Activated CD4-positive, CD25-positive, alpha-beta regulatory T cell treated with anti-CD3 and anti-CD28 coated beads, Interleukin-2, amount 50 U/mL, for 72 hours (primary cell): ENCODE measurements around the gene PGAP6.
A peak's percentile ranks its signal among the peaks of the same experiment; 100 is the strongest.
"Not testable (repeated sequence)": the region's sequence is repeated elsewhere in the genome, so short reads cannot be mapped to it uniquely, and the experiment has no call there.

Source experiments
- DNase-seq: peaks from one replicate; pipeline ENCODE4 v3.0.0; 2021

PGAP6 gene, protein sequence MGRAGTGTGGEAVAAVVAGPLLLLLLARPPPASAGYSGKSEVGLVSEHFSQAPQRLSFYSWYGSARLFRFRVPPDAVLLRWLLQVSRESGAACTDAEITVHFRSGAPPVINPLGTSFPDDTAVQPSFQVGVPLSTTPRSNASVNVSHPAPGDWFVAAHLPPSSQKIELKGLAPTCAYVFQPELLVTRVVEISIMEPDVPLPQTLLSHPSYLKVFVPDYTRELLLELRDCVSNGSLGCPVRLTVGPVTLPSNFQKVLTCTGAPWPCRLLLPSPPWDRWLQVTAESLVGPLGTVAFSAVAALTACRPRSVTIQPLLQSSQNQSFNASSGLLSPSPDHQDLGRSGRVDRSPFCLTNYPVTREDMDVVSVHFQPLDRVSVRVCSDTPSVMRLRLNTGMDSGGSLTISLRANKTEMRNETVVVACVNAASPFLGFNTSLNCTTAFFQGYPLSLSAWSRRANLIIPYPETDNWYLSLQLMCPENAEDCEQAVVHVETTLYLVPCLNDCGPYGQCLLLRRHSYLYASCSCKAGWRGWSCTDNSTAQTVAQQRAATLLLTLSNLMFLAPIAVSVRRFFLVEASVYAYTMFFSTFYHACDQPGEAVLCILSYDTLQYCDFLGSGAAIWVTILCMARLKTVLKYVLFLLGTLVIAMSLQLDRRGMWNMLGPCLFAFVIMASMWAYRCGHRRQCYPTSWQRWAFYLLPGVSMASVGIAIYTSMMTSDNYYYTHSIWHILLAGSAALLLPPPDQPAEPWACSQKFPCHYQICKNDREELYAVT

DNA sequence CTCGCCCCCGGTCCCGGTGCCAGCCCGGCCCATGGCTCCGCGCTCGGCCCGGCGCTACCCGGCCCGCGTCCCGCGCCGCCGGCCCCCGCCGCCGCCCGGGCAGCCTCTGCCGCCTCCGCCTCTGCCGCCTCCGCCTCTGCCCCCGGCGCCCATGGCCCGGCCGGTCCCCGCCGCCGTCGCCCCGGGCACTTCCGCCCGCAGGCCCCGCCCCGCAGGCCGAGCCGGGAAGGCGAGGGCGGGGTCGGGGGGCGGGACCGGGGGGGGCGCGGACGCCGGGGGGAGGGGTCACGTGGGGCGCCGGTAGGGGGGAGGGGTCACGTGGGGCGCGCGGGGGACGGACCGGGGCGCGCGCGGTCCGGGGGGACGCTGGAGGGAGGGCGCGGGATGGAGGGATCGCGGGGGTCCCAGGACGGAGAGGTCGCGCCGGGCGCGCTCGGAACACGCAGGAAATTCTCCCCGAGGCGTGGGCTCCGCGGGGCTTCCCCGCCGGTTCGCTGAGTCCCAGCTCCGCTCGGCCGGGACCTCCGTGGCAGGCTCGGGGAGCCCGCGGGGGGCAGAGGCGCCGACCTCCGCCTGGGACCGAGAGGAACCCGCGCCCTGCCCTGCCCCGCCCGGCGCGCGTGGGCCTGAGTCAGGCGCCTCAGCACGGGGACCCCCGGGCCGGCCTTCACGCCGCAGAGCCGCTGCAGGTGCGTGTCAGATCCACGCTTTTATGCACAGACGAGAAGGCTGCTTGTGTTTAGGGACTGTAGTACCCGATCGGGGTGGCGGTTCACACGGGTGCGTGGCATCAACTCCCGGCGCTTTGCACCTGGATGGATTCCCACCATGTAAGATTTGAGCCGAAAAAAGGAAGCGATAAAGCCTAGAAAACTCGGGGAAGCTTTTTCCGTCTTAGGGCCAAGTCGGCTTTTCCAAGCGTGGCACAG lies at the start of gene PGAP6:
TSS of gene PGAP6 (minus strand) at position 190 of the 929 bp plus-strand sequence. CDS start at position 33, 157 bp downstream.
- DNase-seq: peak; percentile 66

DNA sequence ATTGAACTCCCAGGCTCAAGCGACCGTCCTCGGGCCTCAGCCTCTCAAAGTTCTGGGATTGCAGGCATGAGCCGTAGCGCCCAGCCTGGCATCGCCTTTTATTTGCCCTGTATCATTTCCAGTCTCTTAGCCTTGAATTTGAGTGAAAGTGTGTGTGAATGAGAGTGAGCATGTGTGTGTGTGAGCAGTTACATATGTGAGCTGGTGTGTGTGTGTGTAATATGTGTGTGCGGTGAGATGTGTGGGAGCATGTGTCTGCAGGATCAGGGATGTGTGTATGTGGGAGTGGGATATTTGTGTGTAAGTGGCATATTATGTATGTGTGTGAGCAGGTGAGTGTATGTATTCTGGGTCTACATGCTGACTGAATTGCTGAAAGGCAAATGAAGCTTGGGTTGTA lies 49.1 kb upstream of the PGAP6 start:
- DNase-seq: no peak

DNA sequence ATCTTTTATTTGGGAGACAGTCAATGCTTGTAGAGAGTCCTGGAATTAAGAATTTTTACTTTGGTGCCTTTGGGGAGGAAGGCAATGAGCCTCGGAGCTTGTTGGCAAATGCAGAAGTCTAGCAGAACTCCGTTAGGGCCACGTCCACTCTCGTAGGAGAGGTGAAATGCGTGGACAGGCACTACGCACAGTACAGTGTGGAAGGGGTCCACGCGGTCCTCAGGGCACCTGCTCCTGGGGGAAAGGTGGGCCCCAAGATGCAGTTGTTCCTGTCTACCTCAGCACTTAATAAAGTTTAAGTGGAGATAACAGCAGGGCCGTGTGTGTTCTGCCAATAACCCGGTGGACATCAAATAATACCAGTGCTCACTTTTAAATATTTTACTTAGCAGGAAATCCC lies 45.5 kb upstream of the PGAP6 start:
- no peak for DNase-seq

DNA sequence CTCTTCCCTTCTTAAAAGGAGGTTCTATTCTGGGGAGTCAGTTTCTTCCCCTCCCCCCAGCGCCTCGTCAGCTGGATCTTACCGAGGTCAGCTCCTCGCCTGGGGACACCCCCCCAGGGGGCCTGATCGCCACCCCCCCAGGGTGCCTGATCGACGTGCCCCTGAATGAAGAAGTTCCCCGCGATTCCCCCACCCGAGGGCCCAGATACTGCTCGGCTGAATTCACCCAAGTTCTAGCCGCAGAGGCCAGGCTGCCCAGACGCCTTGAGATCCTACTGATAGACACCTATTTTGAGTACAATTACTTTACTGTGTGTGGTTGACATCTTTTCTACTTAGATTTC lies 45.1 kb upstream of the PGAP6 start:
- DNase-seq: no peak

DNA sequence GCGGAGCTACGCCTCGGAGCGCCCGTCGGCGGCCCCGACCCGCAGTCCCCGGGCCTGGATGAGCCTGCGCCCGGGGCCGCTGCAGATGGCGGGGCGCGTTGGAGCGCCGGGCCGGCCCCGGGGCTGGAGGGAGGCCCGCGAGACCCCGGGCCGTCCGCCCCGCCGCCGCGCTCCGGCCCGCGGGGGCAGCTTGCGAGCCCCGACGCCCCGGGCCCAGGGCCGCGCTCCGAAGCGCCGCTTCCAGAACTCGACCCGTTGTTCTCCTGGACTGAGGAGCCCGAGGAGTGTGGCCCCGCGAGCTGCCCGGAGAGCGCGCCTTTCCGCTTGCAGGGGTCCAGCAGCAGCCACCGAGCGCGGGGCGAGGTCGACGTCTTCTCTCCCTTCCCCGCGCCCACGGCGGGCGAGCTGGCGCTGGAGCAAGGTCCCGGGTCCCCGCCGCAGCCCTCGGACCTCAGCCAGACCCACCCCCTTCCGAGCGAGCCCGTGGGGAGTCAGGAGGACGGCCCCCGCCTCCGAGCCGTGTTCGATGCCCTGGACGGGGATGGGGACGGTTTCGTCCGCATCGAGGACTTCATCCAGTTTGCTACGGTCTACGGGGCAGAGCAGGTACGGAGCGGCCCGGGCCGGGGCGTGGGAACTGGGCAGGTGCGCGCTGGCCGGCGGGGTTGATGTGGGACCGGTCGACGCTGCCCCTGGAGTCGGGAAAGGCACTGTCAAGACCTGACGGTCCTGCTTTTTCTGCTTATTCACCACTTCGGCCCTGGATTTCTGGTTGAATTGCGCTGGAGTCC lies 44.5 kb upstream of the PGAP6 start:
- DNase-seq: peak; percentile 38

DNA sequence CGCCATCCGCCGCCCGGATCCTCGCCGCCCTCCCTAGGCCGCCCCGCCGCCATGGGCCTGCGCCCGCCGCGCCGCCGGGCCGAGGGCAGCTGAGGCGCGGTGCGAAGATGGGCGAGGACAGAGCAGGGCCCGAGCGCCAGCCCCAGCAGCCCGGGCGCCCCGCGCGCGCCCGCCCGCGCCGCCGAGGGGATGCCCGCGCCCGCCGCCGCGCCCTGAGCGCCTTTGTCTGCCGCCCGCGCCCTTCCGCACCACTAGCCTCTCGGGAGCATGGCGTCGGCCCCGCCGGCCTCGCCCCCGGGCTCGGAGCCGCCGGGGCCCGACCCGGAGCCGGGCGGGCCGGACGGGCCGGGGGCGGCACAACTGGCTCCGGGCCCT lies 43.9 kb upstream of the PGAP6 start:
- no peak for DNase-seq

DNA sequence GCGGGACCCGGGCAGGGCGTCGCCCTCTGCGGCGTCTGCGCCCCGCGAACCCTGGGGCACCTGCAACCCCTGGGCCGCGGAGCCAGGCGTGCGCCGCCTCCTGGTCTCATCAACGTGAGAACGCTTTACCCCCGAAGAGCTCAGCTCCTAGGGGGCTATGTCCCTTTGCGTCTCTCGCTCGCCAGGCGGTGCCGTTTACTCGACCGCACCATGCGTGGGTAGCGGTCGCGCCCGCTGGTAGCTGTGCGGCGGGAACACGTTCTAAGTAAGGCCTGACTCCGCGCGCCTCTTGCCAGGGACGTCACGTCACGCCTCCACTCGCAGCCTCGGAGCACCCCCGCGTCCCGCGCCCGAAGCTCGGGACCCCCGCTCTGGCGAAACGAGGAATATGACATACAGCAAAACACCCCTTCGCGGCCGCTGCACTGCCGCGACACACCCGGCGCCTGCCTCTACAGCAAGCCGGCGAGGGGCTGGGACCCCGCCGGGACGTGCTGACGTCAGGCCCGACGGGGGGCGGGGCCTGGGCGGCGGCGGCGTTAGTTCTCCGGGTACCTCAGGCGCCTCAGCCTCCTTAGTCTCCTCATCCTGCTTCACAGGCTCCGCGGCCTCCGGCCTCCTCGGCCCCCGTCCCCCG lies 43.4 kb upstream of the PGAP6 start, which contains the start of gene RAB11FIP3:
TSS of gene RAB11FIP3 (plus strand) at position 568 of the 637 bp plus-strand sequence. CDS start 358 bp downstream, outside the sequence.
- peak; percentile 89 for DNase-seq

DNA sequence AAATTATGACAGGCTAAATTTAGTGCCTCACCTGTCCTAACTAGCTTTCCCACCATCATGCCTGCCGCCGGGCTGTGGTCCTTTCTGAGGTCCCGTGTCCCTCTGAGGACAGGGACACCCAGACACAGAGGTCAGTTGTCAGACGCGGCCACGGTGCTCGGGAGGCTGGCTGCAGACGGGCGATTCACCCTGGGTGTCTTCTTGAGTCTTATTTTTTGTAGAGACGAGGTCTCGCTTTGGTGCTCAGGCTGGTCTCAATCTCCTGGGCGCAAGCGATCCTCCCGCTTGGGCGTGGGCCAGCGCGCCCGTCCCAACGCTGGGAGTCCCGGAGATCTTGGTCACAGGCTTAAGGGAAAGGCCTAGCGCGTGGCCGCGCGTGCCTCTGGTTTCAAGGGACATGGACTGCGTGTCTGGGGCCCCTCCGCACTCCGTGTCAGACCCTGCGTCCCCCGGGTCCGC lies 42.9 kb upstream of the PGAP6 start:
- peak; percentile 37 for DNase-seq

DNA sequence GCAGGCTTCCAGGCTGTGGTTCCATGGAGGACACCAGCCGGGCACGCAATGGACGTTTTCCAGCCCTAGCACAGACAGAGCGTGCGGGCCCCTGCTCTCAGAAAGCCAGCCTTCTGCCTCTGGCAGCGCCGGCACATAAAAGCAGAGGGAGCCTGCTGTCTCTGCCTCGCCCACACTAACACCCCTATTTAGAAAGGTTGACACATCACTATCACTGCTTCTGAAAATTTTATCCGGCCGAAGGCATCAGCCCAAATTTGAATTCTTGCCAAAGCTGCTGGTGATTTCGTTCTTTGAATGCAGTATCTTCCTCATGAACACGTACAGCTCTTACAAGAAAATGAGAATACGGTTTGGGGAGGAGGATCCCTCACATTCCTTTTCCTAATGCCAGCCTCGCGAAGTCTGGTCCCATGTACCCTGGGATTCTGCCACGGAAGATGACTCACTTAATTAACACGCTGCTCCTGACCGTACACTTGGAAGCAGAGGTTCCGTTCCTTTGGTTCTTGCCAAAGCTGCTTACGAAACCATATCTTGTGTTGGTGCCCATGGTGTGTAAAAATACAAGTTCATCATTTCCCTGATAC lies 42.4 kb upstream of the PGAP6 start:
- no peak for DNase-seq

DNA sequence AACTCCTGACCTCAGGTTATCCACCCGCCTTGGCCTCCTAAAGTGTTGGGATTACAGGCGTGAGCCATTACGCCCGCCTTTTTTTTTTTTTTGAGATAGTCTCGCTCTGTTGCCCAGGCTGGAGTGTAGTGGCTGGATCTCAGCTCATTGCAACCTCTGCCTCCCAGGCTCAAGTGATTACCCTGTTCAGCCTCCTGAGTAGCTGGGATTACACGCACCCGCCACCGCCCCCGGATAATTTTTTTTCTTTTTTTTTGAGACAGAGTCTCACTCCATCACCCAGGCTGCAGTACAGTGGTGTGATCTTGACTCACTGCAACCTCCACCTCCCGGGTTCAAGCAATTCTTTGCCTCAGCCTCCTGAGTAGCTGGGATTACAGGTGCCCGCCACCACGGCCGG lies 40.4 kb upstream of the PGAP6 start:
- DNase-seq: not testable (repeated sequence)

DNA sequence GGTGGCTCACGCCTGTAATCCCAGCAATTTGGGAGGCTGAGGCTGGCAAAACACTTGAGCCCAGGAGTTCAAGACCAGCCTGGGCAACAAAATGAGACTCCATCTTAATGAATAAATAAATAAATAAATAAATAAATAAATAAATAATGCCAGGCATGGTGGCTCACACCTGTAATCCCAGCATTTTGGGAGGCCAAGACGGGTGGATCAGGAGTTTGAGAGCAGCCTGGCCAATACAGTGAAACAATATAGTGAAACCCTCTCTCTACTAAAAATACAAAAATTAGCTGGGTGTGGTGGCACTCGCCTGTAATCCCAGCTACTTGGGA lies 33.4 kb upstream of the PGAP6 start:
- DNase-seq: not testable (repeated sequence)

DNA sequence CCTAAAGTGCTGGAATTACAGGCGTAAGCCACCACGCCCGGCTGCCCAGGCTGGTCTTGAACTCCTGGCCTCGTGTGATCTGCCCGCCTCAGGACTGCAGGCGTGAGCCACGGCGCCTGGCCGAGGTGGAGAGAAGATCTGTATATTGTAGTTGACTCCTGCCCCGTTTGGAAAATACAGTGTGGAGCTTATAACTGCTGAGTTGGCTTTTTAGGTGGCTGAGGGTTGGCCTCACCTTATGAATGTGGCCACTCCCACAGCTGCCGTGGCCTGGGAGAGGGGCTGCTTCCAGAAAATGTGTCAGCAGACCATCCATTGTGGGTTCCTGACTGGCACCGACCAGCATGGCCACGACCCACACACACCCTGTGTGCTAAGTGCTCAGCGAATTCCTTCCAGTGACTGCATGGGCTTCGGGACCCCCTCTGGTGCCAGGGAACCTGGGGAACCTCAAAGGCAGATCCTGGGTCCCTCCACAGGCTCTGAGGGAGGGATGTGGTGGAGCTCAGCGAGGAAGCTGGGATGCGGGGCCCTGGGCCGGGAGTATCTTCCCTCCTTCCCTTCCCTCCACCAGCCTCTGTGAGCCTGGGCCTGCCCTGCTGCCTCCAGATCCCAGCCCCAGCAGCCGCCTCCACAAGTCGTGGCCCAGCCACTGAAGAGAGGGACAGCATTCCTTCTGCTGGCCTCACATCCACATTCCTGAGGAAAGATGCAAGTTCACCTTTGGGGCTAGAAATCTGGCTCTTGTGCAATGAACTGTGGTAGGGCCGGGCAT lies 32.8 kb upstream of the PGAP6 start:
- no peak for DNase-seq

DNA sequence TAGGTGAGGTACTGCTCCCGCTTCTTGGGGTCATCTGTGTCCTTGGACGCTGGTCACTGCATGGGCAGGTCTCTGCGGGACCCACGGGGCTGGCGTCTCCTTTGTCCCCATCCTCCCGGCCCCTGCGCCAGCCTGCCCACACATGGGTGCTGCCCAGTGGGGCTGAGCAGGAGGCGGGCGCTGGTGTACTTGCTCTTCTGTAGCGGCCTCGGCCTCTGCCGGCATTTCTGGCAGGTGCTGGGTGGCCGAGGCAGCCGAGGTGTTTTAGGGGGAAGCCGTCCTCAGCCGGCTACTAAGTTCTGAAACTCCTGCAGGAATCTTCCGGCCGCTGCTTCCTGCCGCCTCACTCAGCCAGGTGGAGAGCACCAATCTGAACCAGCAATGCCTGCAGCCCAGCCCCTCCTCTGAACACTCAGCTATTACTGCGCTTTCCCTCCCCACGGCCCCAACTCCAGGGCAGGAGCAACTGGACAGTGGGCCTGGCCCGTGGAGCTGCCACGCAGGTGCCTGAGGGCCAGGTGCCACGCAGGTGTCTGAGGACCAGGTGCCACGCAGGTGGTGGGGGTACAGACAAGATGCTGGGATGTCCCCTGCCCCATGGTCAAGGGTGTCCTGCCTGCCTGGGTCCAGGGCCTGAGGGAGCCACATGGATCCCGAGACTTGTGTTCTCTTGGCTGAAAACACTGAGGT lies 29.9 kb upstream of the PGAP6 start:
- no peak for DNase-seq

DNA sequence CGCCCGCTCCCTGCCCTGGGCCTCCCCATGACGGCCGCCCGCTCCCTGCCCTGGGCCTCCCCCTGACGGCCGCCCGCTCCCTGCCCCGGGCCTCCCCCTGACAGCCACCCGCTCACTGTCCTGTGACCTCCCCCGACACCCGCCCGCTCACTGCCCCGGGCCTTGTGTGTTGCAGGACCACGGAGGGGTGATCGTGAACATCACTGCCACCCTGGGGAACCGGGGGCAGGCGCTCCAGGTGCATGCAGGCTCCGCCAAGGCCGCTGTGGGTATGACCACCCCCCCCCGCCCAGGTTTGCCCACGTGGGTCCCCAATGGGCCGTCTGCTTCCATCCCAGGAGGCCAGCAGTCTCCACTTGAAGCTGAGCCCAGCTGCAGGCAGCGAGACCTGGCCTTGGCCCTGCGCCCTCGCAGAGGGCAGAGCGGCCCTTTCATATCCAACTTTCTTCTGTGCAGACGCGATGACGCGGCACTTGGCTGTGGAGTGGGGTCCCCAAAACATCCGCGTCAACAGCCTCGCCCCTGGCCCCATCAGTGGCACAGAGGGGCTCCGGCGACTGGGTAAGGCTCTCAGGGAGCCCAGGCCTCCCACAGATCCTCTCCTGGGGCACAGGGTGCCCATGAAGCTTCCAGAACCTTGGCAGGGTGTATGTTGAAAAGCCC lies 28.9 kb upstream of the PGAP6 start:
- DNase-seq: no peak

DNA sequence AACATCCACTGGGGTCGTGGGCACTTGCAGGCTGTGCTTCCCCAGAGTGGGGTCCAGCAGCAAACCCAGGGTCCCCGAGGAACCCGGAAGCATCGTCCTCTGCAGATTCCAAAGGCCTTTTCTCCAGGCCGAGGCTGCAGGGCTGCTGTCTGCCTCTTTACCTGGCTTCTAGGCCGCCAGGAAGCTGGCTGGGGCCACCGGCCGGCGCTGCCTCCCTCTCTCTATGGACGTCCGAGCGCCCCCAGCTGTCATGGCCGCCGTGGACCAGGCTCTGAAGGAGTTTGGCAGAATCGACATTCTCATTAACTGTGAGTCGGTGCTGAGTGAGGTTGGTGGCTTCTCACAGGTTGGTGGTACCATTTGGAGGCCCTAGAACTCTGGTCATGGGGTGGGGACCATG lies 25.5 kb upstream of the PGAP6 start:
- no peak for DNase-seq

DNA sequence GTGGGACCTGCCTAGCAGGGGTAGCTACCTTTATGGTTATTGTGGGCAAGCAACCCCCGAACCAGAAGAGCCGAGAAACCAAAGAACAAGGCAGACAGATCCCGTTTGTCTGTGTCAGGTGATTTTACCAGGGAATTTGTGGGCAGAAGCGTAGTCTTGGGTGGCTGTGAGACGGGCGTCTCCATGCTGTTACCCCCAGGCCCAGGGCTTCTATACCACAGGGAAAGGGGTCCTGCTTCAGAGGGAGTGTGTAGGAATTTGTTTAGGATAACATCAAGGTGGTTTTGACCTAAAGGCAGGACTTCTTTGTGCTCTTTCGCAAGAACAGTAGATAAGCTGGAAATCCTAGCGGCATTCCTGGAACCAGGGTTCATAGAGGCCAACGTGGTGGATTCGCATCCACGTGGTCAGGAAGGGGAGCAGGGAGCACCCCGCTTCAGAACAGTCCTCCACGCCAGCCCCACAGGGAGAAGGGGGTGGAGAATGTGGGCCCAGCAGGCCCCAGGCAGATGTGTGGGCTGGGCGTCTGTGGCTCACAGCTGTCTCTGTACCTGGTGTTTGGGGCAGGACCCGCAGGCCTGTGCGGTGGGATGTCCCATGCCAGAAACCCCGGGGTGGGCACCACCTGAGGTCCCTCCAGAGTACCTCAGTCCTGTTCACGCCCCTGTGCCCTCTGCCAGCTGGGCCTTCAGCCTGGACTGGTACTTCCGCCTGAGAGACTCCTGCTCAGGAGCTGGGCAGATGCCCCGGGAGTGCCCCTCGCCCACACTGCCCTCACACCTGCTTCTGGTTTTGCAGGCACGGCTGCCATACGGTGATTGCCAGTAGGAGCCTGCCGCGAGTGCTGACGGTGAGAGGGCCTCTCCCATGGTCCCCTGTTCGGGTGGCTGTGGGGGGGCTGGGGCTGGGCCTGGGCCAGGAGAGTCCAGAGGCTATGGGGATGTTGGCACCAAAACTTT lies 24.0 kb upstream of the PGAP6 start:
- no peak for DNase-seq

DNA sequence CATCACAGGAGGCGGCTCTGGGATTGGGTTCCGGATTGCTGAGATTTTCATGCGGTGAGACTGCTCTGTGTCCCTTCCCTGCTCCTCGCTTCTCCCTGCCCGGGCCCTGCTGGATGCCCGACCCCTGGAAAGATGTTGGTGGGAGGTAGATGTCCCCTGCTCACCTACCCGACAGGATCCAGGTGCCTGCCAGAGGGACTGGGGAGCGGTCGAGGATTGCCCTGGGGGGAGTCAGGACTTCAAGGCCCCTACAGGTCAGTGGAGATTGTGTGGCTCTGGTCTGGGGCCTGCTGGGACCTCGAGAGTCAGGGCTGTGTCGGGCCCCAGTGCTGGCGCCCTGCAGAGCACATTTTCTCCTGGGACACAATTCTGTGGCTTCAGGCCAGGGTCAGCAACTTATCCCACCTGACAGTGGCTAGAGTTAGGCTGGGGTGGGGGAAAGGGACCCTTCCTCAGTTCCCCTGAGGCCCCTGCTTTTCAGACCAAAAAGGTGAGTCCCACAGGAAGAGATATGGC lies 23.3 kb upstream of the PGAP6 start:
- no peak for DNase-seq
